SU-DHL-6 (cell line): ENCODE data around the gene TMC1.

Experiments
- H2AFZ ChIP-seq: fragments of 200-600 bp; sonication (generic); 2 replicates; pipeline ENCODE4 v1.6.1; 2014; ENCODE audit warnings: low read depth, mild to moderate bottlenecking, moderate library complexity, mixed read lengths, antibody characterized with exemption, low read length; ENCODE audit not compliant: severe bottlenecking
- H3F3A ChIP-seq: fragments of 200-600 bp; shearing (Covaris generic); 2 replicates; pipeline ENCODE4 v1.6.0; 2016; ENCODE audit warnings: antibody characterized with exemption, mild to moderate bottlenecking; ENCODE audit not compliant: insufficient read depth
- H3K27ac ChIP-seq: fragments of 200-600 bp; sonication (generic); 2 replicates; pipeline ENCODE4 v1.5.1; 2016; ENCODE audit warnings: low read depth, mild to moderate bottlenecking, low read length, moderate library complexity, mixed read lengths
- H3K27me3 ChIP-seq: fragments of 200-600 bp; sonication (generic), shearing (Covaris generic); 2 replicates; pipeline ENCODE4 v1.6.0; 2014; ENCODE audit warnings: mild to moderate bottlenecking, low read length
- H3K36me3 ChIP-seq: fragments of 200-600 bp; sonication (generic); 2 replicates; pipeline ENCODE4 v1.6.1; 2014; ENCODE audit warnings: mild to moderate bottlenecking, low read length, mixed read lengths
- H3K4me2 ChIP-seq: fragments of 300-600, 200-600 bp; shearing (Covaris generic), sonication (generic); 2 replicates; pipeline ENCODE4 v1.6.0; 2014; ENCODE audit warnings: low read length, low read depth, mild to moderate bottlenecking; ENCODE audit not compliant: poor library complexity, severe bottlenecking
- H3K4me3 ChIP-seq: fragments of 200-600 bp; sonication (generic); 2 replicates; pipeline ENCODE4 v1.5.1; 2014; ENCODE audit warnings: antibody characterized with exemption, low read length, mild to moderate bottlenecking, mixed read lengths; ENCODE audit not compliant: insufficient read depth, poor library complexity, severe bottlenecking
- H3K79me2 ChIP-seq: fragments of 200-600 bp; sonication (generic); 2 replicates; pipeline ENCODE4 v1.6.1; 2014; ENCODE audit warnings: mild to moderate bottlenecking, low read length, moderate library complexity; ENCODE audit not compliant: insufficient read depth
- H3K9ac ChIP-seq: fragments of 200-600 bp; sonication (generic); 2 replicates; pipeline ENCODE4 v1.7.0; 2014; ENCODE audit warnings: mild to moderate bottlenecking, low read length
- H3K9me2 ChIP-seq: fragments of 200-600 bp; sonication (generic); replicated peaks from 2 replicates; pipeline ENCODE4 v1.6.1; 2014; ENCODE audit warnings: low read length; ENCODE audit not compliant: insufficient read depth
- H3K9me3 ChIP-seq: fragments of 200-600 bp; sonication (generic); 2 replicates; pipeline ENCODE4 v1.6.1; 2014; ENCODE audit warnings: low read length, mixed read lengths; ENCODE audit not compliant: insufficient read depth
- H4K20me1 ChIP-seq: fragments of 200-600 bp; sonication (generic); 2 replicates; pipeline ENCODE4 v1.6.1; 2014; ENCODE audit warnings: low read depth, mild to moderate bottlenecking, antibody characterized with exemption, low read length, moderate library complexity, mixed read lengths
- CTCF ChIP-seq: fragments of 200-600 bp; sonication (generic); IDR thresholded peaks from one replicate; pipeline ENCODE4 v1.5.1; 2017; ENCODE audit warnings: antibody characterized with exemption, mild to moderate bottlenecking, low read length, moderate library complexity; ENCODE audit not compliant: insufficient read depth, poor library complexity, severe bottlenecking
- EZH2phosphoT487 ChIP-seq: fragments of 200-600 bp; sonication (generic), shearing (Covaris generic); conservative IDR thresholded peaks from 2 replicates; pipeline ENCODE4 v1.6.1; 2018; ENCODE audit warnings: mild to moderate bottlenecking, antibody characterized with exemption, low read length, moderate library complexity, mixed read lengths

TMC1 gene

GRCh38 chr9:72612449-72612848, 91.0 kb downstream of the TMC1 start:
- no peaks in the 10 kb centered on the region for H4K20me1 ChIP-seq
- no peaks in the 10 kb centered on the region for H3K27me3 ChIP-seq
- H3K9me2 ChIP-seq = no peaks in the 10 kb centered on the region
- H3K36me3 ChIP-seq = no peaks in the 10 kb centered on the region
- H3K27ac ChIP-seq = no peak overlapping the region
- H3K4me2 ChIP-seq = no peak overlapping the region
- no peaks in the 10 kb centered on the region for H3F3A ChIP-seq
- H2AFZ ChIP-seq = no peak overlapping the region
- no peak overlapping the region for H3K9ac ChIP-seq
- no peaks in the 10 kb centered on the region for H3K79me2 ChIP-seq
- H3K9me3 ChIP-seq = no peaks in the 10 kb centered on the region
- no peak overlapping the region for H3K4me3 ChIP-seq
- no peak for TF ChIP-seq EZH2phosphoT487

DNA sequence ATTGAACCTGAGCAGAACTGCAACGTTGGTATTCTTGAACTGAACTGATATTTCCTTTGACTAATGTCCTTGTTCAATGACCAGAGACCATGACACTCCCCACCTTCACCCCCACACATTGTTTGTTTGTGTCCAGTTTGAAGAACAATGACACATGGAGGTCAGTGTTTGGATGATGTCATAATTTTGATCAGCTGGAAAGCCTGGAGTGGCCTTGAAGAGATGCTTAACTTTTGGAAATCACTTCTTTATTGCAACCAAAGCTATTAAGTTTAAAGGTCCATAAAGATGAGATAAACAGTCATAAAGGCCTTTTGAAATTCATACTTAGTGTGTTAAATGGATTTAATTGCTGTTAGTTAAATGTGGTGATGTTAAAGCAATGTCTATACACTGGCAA, 92.7 kb downstream of the TMC1 start:
- Histone ChIP-seq H3K79me2 (no peaks in the 10 kb centered on the region), H3K9me3 (no peaks in the 10 kb centered on the region), H3K27me3 (no peaks in the 10 kb centered on the region), H3K4me3 (no peak overlapping the region), H2AFZ (no peak overlapping the region), H3K36me3 (no peaks in the 10 kb centered on the region), H3K9ac (no peak overlapping the region), H3K4me2 (no peak overlapping the region), H3F3A (no peaks in the 10 kb centered on the region), H3K9me2 (no peaks in the 10 kb centered on the region), H4K20me1 (no peaks in the 10 kb centered on the region), H3K27ac (no peak overlapping the region)
- TF ChIP-seq CTCF = no peak
- TF ChIP-seq EZH2phosphoT487 = no peak

- no peaks in the 10 kb centered on the region for H3F3A ChIP-seq
These were observed 94.5 kb downstream of the TMC1 start for GRCh38 chr9:72615931-72616330.

GRCh38 chr9:72618811-72619210, 97.4 kb downstream of the TMC1 start:
- Histone ChIP-seq H3K4me2 (no peak overlapping the region), H3K9me3 (no peaks in the 10 kb centered on the region), H2AFZ (no peak overlapping the region), H3K27me3 (no peaks in the 10 kb centered on the region), H3K36me3 (no peaks in the 10 kb centered on the region), H3K79me2 (no peaks in the 10 kb centered on the region), H3K4me3 (no peak overlapping the region), H3K27ac (no peak overlapping the region), H3K9ac (no peak overlapping the region), H4K20me1 (no peaks in the 10 kb centered on the region), H3K9me2 (no peaks in the 10 kb centered on the region), H3F3A (no peaks in the 10 kb centered on the region)
- TF ChIP-seq EZH2phosphoT487 (no peak), CTCF (no peak)

More at GRCh38 chr9:72615931-72616330, 94.5 kb downstream of the TMC1 start:
- no peak for TF ChIP-seq CTCF
- TF ChIP-seq EZH2phosphoT487 = no peak
- Histone ChIP-seq H2AFZ (no peak overlapping the region), H3K4me3 (no peak overlapping the region), H3K36me3 (no peaks in the 10 kb centered on the region), H3K27ac (no peak overlapping the region), H3K9ac (no peak overlapping the region), H3K27me3 (no peaks in the 10 kb centered on the region), H3K9me2 (no peaks in the 10 kb centered on the region), H3K9me3 (no peaks in the 10 kb centered on the region), H4K20me1 (no peaks in the 10 kb centered on the region), H3K4me2 (no peak overlapping the region), H3K79me2 (no peaks in the 10 kb centered on the region)
